ENCODE measurements around the gene PPP3CA. TPM values are rescaled to one million over a fixed set of nuclear protein-coding genes. Genes with fewer than 3 reads are reported as not detected.

Gene PPP3CA
- total and polyA plus RNA-seq, 4 donors: 13.5 to 72.0 (median 30.7) TPM

DNA sequence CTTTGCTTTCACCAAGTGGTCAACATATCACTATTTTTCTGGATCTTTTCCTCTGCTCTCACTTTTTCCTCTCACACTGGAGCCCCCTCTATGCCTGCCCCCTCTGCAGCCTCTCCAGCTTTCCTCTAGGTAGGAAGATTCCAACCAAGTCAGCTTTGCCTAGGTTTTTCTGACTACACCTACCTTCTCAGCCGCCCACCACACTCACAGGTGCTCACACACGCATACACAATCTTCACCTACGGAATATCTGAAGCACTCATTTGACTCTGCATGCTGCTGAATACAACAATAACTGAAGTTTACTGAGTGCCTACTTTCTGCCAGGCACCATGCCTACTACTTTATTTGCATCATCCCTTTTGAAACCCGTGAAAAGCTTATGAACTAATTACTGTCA, 328.0 kb downstream of the PPP3CA start:
- Histone ChIP-seq H3K9ac (ENCODE audit: insufficient read depth in 1 of 2, low read length in 2 of 2) (no peak overlapping the region), H3K9me3 (ENCODE audit: control insufficient read depth in 4 of 4, insufficient read depth in 3 of 4, low read length in 3 of 4) (no peaks in the 10 kb centered on the region), H3K27ac (ENCODE audit: low read depth in 1 of 2, low read length in 1 of 2) (no peak overlapping the region), H3K36me3 (ENCODE audit: control insufficient read depth in 4 of 4, insufficient read depth in 4 of 4, low read length in 4 of 4) (peaks cover 0 to 2% (median 0%) of the 10 kb centered on the region in 4 donors), H3K27me3 (ENCODE audit: control insufficient read depth in 3 of 3, insufficient read depth in 3 of 3, low read length in 2 of 3) (no peaks in the 10 kb centered on the region), H3K4me3 (no peak overlapping the region), H3K4me1 (ENCODE audit: control insufficient read depth in 5 of 5, insufficient read depth in 5 of 5, low read length in 5 of 5) (peaks cover 0 to 2% (median 0%) of the 10 kb centered on the region in 5 donors)
- 89 to 95% methylated on average over 4 of the region's 4 CpGs for WGBS, 2 donors
- ATAC-seq (ENCODE audit: insufficient read depth, low FRiP score) (no peak), DNase-seq (no peak)
- TF ChIP-seq, protein P1, sequence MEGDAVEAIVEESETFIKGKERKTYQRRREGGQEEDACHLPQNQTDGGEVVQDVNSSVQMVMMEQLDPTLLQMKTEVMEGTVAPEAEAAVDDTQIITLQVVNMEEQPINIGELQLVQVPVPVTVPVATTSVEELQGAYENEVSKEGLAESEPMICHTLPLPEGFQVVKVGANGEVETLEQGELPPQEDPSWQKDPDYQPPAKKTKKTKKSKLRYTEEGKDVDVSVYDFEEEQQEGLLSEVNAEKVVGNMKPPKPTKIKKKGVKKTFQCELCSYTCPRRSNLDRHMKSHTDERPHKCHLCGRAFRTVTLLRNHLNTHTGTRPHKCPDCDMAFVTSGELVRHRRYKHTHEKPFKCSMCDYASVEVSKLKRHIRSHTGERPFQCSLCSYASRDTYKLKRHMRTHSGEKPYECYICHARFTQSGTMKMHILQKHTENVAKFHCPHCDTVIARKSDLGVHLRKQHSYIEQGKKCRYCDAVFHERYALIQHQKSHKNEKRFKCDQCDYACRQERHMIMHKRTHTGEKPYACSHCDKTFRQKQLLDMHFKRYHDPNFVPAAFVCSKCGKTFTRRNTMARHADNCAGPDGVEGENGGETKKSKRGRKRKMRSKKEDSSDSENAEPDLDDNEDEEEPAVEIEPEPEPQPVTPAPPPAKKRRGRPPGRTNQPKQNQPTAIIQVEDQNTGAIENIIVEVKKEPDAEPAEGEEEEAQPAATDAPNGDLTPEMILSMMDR (IDR thresholded peaks at IDR 0.05; ENCODE audit: control extremely low read depth, extremely low read depth): no peak

DNA sequence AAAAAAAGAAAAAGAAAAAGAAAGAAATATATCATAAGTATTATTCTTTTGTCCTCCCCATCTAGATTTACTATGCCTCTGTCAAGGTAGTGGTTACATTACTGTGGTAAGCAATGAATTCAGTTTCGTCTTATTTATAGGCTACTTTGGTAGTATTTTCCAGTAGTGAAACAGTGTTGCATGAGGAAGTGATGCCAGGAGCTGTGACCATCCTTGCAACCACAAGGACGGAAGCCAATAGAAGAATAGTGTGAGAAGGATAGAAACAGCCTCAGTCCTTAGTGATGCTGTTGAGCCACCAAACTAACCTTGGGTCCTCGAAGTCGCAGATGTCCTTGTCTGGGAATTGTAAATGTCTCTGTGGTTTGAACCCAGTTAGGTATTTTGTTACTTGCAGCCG, 328.5 kb downstream of the PPP3CA start:
- no peak overlapping the region for H3K9ac ChIP-seq (ENCODE audit: insufficient read depth in 1 of 2, low read length in 2 of 2)
- no peaks in the 10 kb centered on the region for H3K27me3 ChIP-seq (ENCODE audit: control insufficient read depth in 3 of 3, insufficient read depth in 3 of 3, low read length in 2 of 3)
- no peak for DNase-seq
- 62 to 69% methylated on average over 5 of the region's 5 CpGs for WGBS, 2 donors
- no peak overlapping the region for H3K4me3 ChIP-seq
- H3K27ac ChIP-seq (ENCODE audit: low read depth in 1 of 2, low read length in 1 of 2): no peak overlapping the region
- no peak for ATAC-seq (ENCODE audit: insufficient read depth, low FRiP score)
- TF ChIP-seq, protein P1 (IDR thresholded peaks at IDR 0.05; ENCODE audit: control extremely low read depth, extremely low read depth): no peak
- H3K9me3 ChIP-seq (ENCODE audit: control insufficient read depth in 4 of 4, insufficient read depth in 3 of 4, low read length in 3 of 4): no peaks in the 10 kb centered on the region
- H3K36me3 ChIP-seq (ENCODE audit: control insufficient read depth in 4 of 4, insufficient read depth in 4 of 4, low read length in 4 of 4): peaks cover 0 to 2% (median 0%) of the 10 kb centered on the region in 4 donors
- H3K4me1 ChIP-seq (ENCODE audit: control insufficient read depth in 5 of 5, insufficient read depth in 5 of 5, low read length in 5 of 5): peaks cover 0 to 2% (median 0%) of the 10 kb centered on the region in 5 donors

DNA sequence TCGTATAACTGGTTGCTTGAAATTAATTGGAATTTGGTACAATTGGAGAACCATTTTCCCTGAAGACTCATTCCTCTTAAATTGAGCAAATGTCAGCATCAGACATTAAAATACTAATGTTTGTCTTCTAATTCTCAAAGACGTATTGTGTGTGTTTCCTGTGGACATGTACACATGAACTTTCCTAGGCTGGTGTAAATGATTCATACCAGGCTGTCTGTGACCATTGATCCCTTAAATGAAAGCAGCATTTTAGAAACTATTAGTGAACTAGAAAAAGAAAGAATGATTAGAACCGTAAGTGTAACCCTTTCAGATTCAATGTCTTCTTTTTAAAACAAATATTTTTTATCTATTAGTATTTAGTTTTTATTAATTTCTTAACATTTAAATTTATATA, 332.9 kb downstream of the PPP3CA start:
- ATAC-seq (ENCODE audit: insufficient read depth, low FRiP score) (no peak), DNase-seq (no peak)
- no peaks in the 10 kb centered on the region for H3K36me3 ChIP-seq (ENCODE audit: control insufficient read depth in 4 of 4, insufficient read depth in 4 of 4, low read length in 4 of 4)
- H3K9me3 ChIP-seq (ENCODE audit: control insufficient read depth in 4 of 4, insufficient read depth in 3 of 4, low read length in 3 of 4): no peaks in the 10 kb centered on the region
- no peak overlapping the region for H3K4me3 ChIP-seq
- H3K27ac ChIP-seq (ENCODE audit: low read depth in 1 of 2, low read length in 1 of 2): no peak overlapping the region
- TF ChIP-seq, protein P1 (IDR thresholded peaks at IDR 0.05; ENCODE audit: control extremely low read depth, extremely low read depth): no peak
- peaks cover 0 to 3% (median 0%) of the 10 kb centered on the region in 5 donors for H3K4me1 ChIP-seq (ENCODE audit: control insufficient read depth in 5 of 5, insufficient read depth in 5 of 5, low read length in 5 of 5)
- 72 to 79% methylated on average over 3 of the region's 3 CpGs for WGBS, 2 donors
- no peak overlapping the region for H3K9ac ChIP-seq (ENCODE audit: insufficient read depth in 1 of 2, low read length in 2 of 2)
- H3K27me3 ChIP-seq (ENCODE audit: control insufficient read depth in 3 of 3, insufficient read depth in 3 of 3, low read length in 2 of 3): no peaks in the 10 kb centered on the region

DNA sequence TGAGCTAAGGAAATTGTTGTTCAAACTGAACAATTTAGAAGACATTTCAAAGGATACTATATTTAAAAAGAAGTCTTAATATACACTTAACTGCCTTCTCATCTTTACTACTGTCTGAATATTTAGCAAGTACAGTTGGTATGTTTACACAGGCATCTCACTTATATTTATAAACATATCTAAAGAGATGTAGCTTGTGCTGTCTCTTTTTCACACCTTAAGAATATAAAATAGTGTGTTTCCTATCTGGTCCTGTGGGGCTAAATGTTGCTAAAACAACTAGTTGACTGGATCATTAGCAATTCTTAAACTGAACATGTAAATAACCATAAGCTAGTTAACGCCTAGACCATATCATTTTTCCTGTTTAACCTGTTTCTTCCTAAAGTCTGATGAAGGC, 336.3 kb downstream of the PPP3CA start:
- no peak for ATAC-seq (ENCODE audit: insufficient read depth, low FRiP score)
- no peak overlapping the region for H3K27ac ChIP-seq (ENCODE audit: low read depth in 1 of 2, low read length in 1 of 2)
- peaks cover 0 to 3% (median 0%) of the 10 kb centered on the region in 5 donors for H3K4me1 ChIP-seq (ENCODE audit: control insufficient read depth in 5 of 5, insufficient read depth in 5 of 5, low read length in 5 of 5)
- no peaks in the 10 kb centered on the region for H3K36me3 ChIP-seq (ENCODE audit: control insufficient read depth in 4 of 4, insufficient read depth in 4 of 4, low read length in 4 of 4)
- no peak overlapping the region for H3K4me3 ChIP-seq
- H3K27me3 ChIP-seq (ENCODE audit: control insufficient read depth in 3 of 3, insufficient read depth in 3 of 3, low read length in 2 of 3): no peaks in the 10 kb centered on the region
- WGBS, 2 donors: 75 to 82% methylated on average over 1 of the region's 1 CpG
- TF ChIP-seq, protein P1 (IDR thresholded peaks at IDR 0.05; ENCODE audit: control extremely low read depth, extremely low read depth): no peak
- no peak for DNase-seq
- no peaks in the 10 kb centered on the region for H3K9me3 ChIP-seq (ENCODE audit: control insufficient read depth in 4 of 4, insufficient read depth in 3 of 4, low read length in 3 of 4)
- no peak overlapping the region for H3K9ac ChIP-seq (ENCODE audit: insufficient read depth in 1 of 2, low read length in 2 of 2)
